ENCODE measurements around the gene DIP2C. TPM values are rescaled to one million over a fixed set of nuclear protein-coding genes. Genes with fewer than 3 reads are reported as not detected.
"Not testable (repeated sequence)": the region's sequence is repeated elsewhere in the genome, so short reads cannot be mapped to it uniquely, and the experiment has no call there.

Gene DIP2C
- total RNA-seq, 1 donor from 2014 or later, result 0.53 TPM

GRCh38 chr10:650886-651615 lies 38.4 kb downstream of the DIP2C start:
- DNase-seq (ENCODE audit: low read depth), result no peak
- H3K4me3 ChIP-seq (ENCODE audit: low read depth, low read length), result no peak overlapping the region

DNA sequence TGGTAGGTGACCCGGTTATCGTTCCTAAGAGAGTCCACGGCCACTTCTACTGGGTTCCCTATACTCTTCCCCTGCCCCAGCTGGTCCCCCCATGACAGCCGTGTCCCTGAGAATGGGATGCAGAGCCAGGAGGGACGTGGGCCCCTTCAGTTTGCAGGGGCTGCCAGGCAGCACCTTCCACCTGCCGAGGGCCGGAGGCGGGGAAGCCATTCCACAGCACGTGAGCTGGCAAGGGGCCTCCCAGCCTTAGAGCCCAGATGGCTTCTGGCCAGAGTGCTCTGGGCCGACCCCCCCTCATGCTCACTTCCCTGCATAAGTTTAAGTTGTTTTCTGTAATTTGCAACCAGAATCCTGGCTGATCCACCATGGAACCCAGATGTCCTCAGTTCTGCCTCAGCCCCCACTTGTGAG lies 39.0 kb downstream of the DIP2C start:
- TF ChIP-seq CTCF (IDR thresholded peaks at IDR 0.05; ENCODE audit: insufficient read depth, low read length, severe bottlenecking), result no peak
- DNase-seq (ENCODE audit: low read depth) (no peak), FAIRE-seq (no peak)
- Histone ChIP-seq H3K36me3 (ENCODE audit: control insufficient read depth, insufficient read depth, low read length) (no peaks in the 10 kb centered on the region), H3K4me3 (ENCODE audit: low read depth, low read length) (no peak overlapping the region), H3K27me3 (ENCODE audit: control insufficient read depth, insufficient read depth, low read length) (no peaks in the 10 kb centered on the region)

More at GRCh38 chr10:650886-651615, 38.4 kb downstream of the DIP2C start:
- Histone ChIP-seq H3K27me3 (ENCODE audit: control insufficient read depth, insufficient read depth, low read length) (no peaks in the 10 kb centered on the region), H3K36me3 (ENCODE audit: control insufficient read depth, insufficient read depth, low read length) (no peaks in the 10 kb centered on the region)
- no peak for FAIRE-seq
- no peak for TF ChIP-seq CTCF (IDR thresholded peaks at IDR 0.05; ENCODE audit: insufficient read depth, low read length, severe bottlenecking)

DNA sequence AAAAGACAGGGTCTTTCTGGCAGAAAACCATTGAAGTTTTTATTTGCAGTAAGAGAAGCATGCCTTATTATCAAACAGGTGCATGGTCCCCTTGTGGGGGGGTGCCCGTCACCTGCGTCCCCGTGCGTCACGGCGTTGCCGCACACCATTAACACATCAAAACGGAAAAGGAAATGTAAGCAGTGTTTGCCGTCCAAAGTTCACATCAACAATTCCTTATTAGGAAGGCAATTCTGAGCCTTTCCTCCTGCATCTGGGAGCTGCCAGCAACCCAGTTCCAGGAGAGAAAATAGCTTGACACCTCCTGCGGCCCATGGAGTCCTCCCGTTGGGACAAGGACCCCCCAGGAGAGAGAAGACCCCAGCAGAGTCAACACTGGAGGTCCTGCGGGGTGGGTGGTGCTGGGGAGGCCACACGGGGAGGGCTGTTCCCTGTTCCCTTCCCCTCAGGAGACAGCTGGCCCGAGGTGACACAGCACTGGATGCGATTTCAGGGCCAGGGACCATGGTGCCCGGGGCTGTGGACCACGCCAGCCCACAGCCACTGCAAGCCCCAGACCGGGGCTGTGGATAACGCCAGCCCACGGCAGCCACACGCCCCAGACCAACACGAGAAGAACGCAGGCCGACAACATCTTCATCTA lies 39.5 kb downstream of the DIP2C start:
- no peak for TF ChIP-seq CTCF (IDR thresholded peaks at IDR 0.05; ENCODE audit: insufficient read depth, low read length, severe bottlenecking)
- no peak for DNase-seq (ENCODE audit: low read depth)
- H3K27me3 ChIP-seq (ENCODE audit: control insufficient read depth, insufficient read depth, low read length), result no peaks in the 10 kb centered on the region
- no peaks in the 10 kb centered on the region for H3K36me3 ChIP-seq (ENCODE audit: control insufficient read depth, insufficient read depth, low read length)
- H3K4me3 ChIP-seq (ENCODE audit: low read depth, low read length), result no peak overlapping the region
- FAIRE-seq, result no peak

- H3K4me3 ChIP-seq (ENCODE audit: low read depth, low read length), result no peak overlapping the region
- no peak for FAIRE-seq
These were observed 40.0 kb downstream of the DIP2C start for GRCh38 chr10:649445-649797.

GRCh38 chr10:647019-647418 lies 42.4 kb downstream of the DIP2C start:
- peak; percentile 91 for FAIRE-seq
- H3K27me3 ChIP-seq (ENCODE audit: control insufficient read depth, insufficient read depth, low read length); H3K36me3 ChIP-seq (ENCODE audit: control insufficient read depth, insufficient read depth, low read length); H3K4me3 ChIP-seq (ENCODE audit: low read depth, low read length); DNase-seq (ENCODE audit: low read depth): not testable (repeated sequence)

More at GRCh38 chr10:649445-649797, 40.0 kb downstream of the DIP2C start:
- DNase-seq (ENCODE audit: low read depth), result no peak
- H3K36me3 ChIP-seq (ENCODE audit: control insufficient read depth, insufficient read depth, low read length), result no peaks in the 10 kb centered on the region
- TF ChIP-seq CTCF (IDR thresholded peaks at IDR 0.05; ENCODE audit: insufficient read depth, low read length, severe bottlenecking), result no peak
- H3K27me3 ChIP-seq (ENCODE audit: control insufficient read depth, insufficient read depth, low read length), result no peaks in the 10 kb centered on the region

DNA sequence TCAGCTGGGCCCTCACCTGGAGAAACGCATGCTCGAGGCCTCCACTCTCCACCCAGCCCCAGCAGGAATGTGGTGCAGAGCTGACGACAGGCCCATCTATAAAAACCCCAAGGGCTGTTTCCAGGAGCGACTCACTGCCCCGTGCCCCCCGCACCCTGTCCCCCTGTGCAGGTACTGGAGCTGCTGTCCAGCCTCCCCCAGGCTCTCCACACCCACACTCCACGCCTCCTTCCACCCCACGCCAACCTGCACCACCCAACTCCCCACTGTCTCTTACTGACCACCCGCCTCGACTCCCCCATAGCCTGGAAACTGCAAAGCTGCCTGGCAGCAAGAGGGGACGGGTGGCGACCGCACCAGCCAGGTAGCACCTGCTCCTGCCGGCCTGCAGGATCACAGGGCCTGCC lies 43.3 kb downstream of the DIP2C start:
- no peak overlapping the region for H3K4me3 ChIP-seq (ENCODE audit: low read depth, low read length)
- DNase-seq (ENCODE audit: low read depth) (no peak), FAIRE-seq (no peak)
- H3K36me3 ChIP-seq (ENCODE audit: control insufficient read depth, insufficient read depth, low read length), result no peaks in the 10 kb centered on the region
- no peaks in the 10 kb centered on the region for H3K27me3 ChIP-seq (ENCODE audit: control insufficient read depth, insufficient read depth, low read length)
- TF ChIP-seq CTCF (IDR thresholded peaks at IDR 0.05; ENCODE audit: insufficient read depth, low read length, severe bottlenecking), result no peak

All from bronchial epithelial cell (primary cell).